ENCODE data around the gene CCDC142.

CCDC142 gene

GRCh38 chr2:74499940-74500577 is 17.3 kb upstream of the CCDC142 start:
- H2BK120ac ChIP-seq (ENCODE audit: low read depth, low read length) = no peak overlapping the region
- H2BK12ac ChIP-seq (ENCODE audit: low read length) = no peak overlapping the region
- H2AFZ ChIP-seq (ENCODE audit: low read length) = peak overlapping the region; percentile 85
- no peak overlapping the region for H3K14ac ChIP-seq (ENCODE audit: low read length)
- H3K27me3 ChIP-seq (ENCODE audit: control insufficient read depth in 3 of 3, insufficient read depth in 3 of 3, low read depth in 1 of 3, low read length in 3 of 3) = peaks cover 57 to 96% (median 83%) of the 10 kb centered on the region in 3 experiments
- H3K18ac ChIP-seq (ENCODE audit: low read length) = peak overlapping the region; percentile 51
- peak overlapping the region; percentile 44 for H3K23ac ChIP-seq (ENCODE audit: low read depth, low read length, poor library complexity)
- WGBS, 2 donors (ENCODE audit: extremely low coverage in 2 of 2, insufficient read length in 2 of 2, insufficient replicate concordance in 1 of 2) = no CpG with 5 or more reads among the region's 15 CpGs
- no peak overlapping the region for H2BK5ac ChIP-seq (ENCODE audit: low read length)
- no peak overlapping the region for H4K91ac ChIP-seq (ENCODE audit: low read depth, low read length, poor library complexity)
- H3K4ac ChIP-seq (ENCODE audit: low read length) = no peak overlapping the region
- DNase-seq (ENCODE audit: low spot score) = no peak
- peaks cover 0 to 6% of the 10 kb centered on the region in 2 donors for H3K36me3 ChIP-seq (replicated peaks in 1 of 2; ENCODE audit: control insufficient read depth in 2 of 2, insufficient read depth in 2 of 2, low read length in 2 of 2)
- H3K27ac ChIP-seq (replicated peaks; ENCODE audit: low read length) = no peak overlapping the region
- H3K79me1 ChIP-seq (ENCODE audit: low read depth, low read length) = no peaks in the 10 kb centered on the region
- H3K4me2 ChIP-seq (ENCODE audit: insufficient read depth, low read length, poor library complexity, severe bottlenecking) = peak overlapping the region; percentile 82
- no peak overlapping the region for H2BK15ac ChIP-seq (ENCODE audit: low read length)
- peaks cover 16 to 21% of the 10 kb centered on the region in 2 donors for H3K4me1 ChIP-seq (ENCODE audit: control insufficient read depth in 2 of 2, insufficient read depth in 1 of 2, low read depth in 1 of 2, low read length in 2 of 2)
- no peak overlapping the region for H4K8ac ChIP-seq (ENCODE audit: low read depth, low read length)
- peak overlapping the region in 1 of 2 donors; percentile 41 for H3K4me3 ChIP-seq (ENCODE audit: low read length in 2 of 2)
- peak overlapping the region; percentile 13 for H3K9ac ChIP-seq (ENCODE audit: low read depth, low read length, poor library complexity)
- no peaks in the 10 kb centered on the region for H3K9me3 ChIP-seq (replicated peaks in 1 of 2; ENCODE audit: control insufficient read depth in 2 of 2, insufficient read depth in 1 of 2, low read depth in 1 of 2, low read length in 2 of 2)
- peak overlapping the region; percentile 12 for H2AK5ac ChIP-seq (ENCODE audit: low read depth, low read length)

- Histone ChIP-seq H4K8ac (ENCODE audit: low read depth, low read length) (no peak within 1 kb of the TSS), H2BK5ac (ENCODE audit: low read length) (no peak within 1 kb of the TSS), H2AFZ (ENCODE audit: low read length) (peak within 1 kb of the TSS; percentile 85), H3K9me3 (replicated peaks in 1 of 2; ENCODE audit: control insufficient read depth in 2 of 2, insufficient read depth in 1 of 2, low read depth in 1 of 2, low read length in 2 of 2) (no peaks in the 10 kb centered on the region), H3K4ac (ENCODE audit: low read length) (no peak within 1 kb of the TSS), H3K27ac (replicated peaks; ENCODE audit: low read length) (no peak within 1 kb of the TSS), H2BK15ac (ENCODE audit: low read length) (peak within 1 kb of the TSS; percentile 37), H3K4me2 (ENCODE audit: insufficient read depth, low read length, poor library complexity, severe bottlenecking) (peak within 1 kb of the TSS; percentile 82), H3K23ac (ENCODE audit: low read depth, low read length, poor library complexity) (peak within 1 kb of the TSS; percentile 99), H3K27me3 (ENCODE audit: control insufficient read depth in 3 of 3, insufficient read depth in 3 of 3, low read depth in 1 of 3, low read length in 3 of 3) (peaks cover 57 to 90% (median 83%) of the 10 kb centered on the region in 3 experiments), H2AK5ac (ENCODE audit: low read depth, low read length) (peak within 1 kb of the TSS; percentile 89), H3K9ac (ENCODE audit: low read depth, low read length, poor library complexity) (peak within 1 kb of the TSS; percentile 61), H2BK12ac (ENCODE audit: low read length) (no peak within 1 kb of the TSS), H3K18ac (ENCODE audit: low read length) (peak within 1 kb of the TSS; percentile 83), H3K79me1 (ENCODE audit: low read depth, low read length) (no peaks in the 10 kb centered on the region), H2BK120ac (ENCODE audit: low read depth, low read length) (peak within 1 kb of the TSS; percentile 49), H4K91ac (ENCODE audit: low read depth, low read length, poor library complexity) (peak within 1 kb of the TSS; percentile 28), H3K4me3 (ENCODE audit: low read length in 2 of 2) (peak within 1 kb of the TSS; percentile 41 to 64), H3K4me1 (ENCODE audit: control insufficient read depth in 2 of 2, insufficient read depth in 1 of 2, low read depth in 1 of 2, low read length in 2 of 2) (peaks cover 16 to 21% of the 10 kb centered on the region in 2 donors), H3K36me3 (replicated peaks in 1 of 2; ENCODE audit: control insufficient read depth in 2 of 2, insufficient read depth in 2 of 2, low read length in 2 of 2) (peaks cover 0 to 2% of the 10 kb centered on the region in 2 donors), H3K14ac (ENCODE audit: low read length) (no peak within 1 kb of the TSS)
- WGBS, 2 donors (ENCODE audit: extremely low coverage in 2 of 2, insufficient read length in 2 of 2, insufficient replicate concordance in 1 of 2) = no CpG with 5 or more reads among the region's 65 CpGs
- no peak for DNase-seq (ENCODE audit: low spot score)
Measured at GRCh38 chr2:74499267-74499939, 16.6 kb upstream of the CCDC142 start, which contains the start of gene LBX2. LBX2 (minus strand) TSS chr2:74499603; CDS start chr2:74499537, 66 bp downstream.

- H4K8ac ChIP-seq (ENCODE audit: low read depth, low read length) = no peak overlapping the region
- H3K14ac ChIP-seq (ENCODE audit: low read length) = no peak overlapping the region
- H3K18ac ChIP-seq (ENCODE audit: low read length) = peak overlapping the region; percentile 83
- H3K23ac ChIP-seq (ENCODE audit: low read depth, low read length, poor library complexity) = peak overlapping the region; percentile 99
- no peak overlapping the region for H3K4ac ChIP-seq (ENCODE audit: low read length)
- H2BK120ac ChIP-seq (ENCODE audit: low read depth, low read length) = peak overlapping the region; percentile 49
- peaks cover 16 to 21% of the 10 kb centered on the region in 2 donors for H3K4me1 ChIP-seq (ENCODE audit: control insufficient read depth in 2 of 2, insufficient read depth in 1 of 2, low read depth in 1 of 2, low read length in 2 of 2)
- peak overlapping the region; percentile 28 for H4K91ac ChIP-seq (ENCODE audit: low read depth, low read length, poor library complexity)
- H3K79me1 ChIP-seq (ENCODE audit: low read depth, low read length) = no peaks in the 10 kb centered on the region
- H3K9ac ChIP-seq (ENCODE audit: low read depth, low read length, poor library complexity) = peak overlapping the region; percentile 77
- H3K27me3 ChIP-seq (ENCODE audit: control insufficient read depth in 3 of 3, insufficient read depth in 3 of 3, low read depth in 1 of 3, low read length in 3 of 3) = peaks cover 52 to 82% (median 77%) of the 10 kb centered on the region in 3 experiments
- peak overlapping the region; percentile 37 for H2BK15ac ChIP-seq (ENCODE audit: low read length)
- H2BK5ac ChIP-seq (ENCODE audit: low read length) = no peak overlapping the region
- peak overlapping the region; percentile 85 for H2AFZ ChIP-seq (ENCODE audit: low read length)
- peak overlapping the region; percentile 41 to 64 for H3K4me3 ChIP-seq (ENCODE audit: low read length in 2 of 2)
- no CpG with 5 or more reads among the region's 41 CpGs for WGBS, 2 donors (ENCODE audit: extremely low coverage in 2 of 2, insufficient read length in 2 of 2, insufficient replicate concordance in 1 of 2)
- H3K36me3 ChIP-seq (replicated peaks in 1 of 2; ENCODE audit: control insufficient read depth in 2 of 2, insufficient read depth in 2 of 2, low read length in 2 of 2) = peaks cover 3 to 9% of the 10 kb centered on the region in 2 donors
- peak overlapping the region; percentile 82 for H3K4me2 ChIP-seq (ENCODE audit: insufficient read depth, low read length, poor library complexity, severe bottlenecking)
- no peaks in the 10 kb centered on the region for H3K9me3 ChIP-seq (replicated peaks in 1 of 2; ENCODE audit: control insufficient read depth in 2 of 2, insufficient read depth in 1 of 2, low read depth in 1 of 2, low read length in 2 of 2)
- peak overlapping the region; percentile 89 for H2AK5ac ChIP-seq (ENCODE audit: low read depth, low read length)
- no peak overlapping the region for H3K27ac ChIP-seq (replicated peaks; ENCODE audit: low read length)
- no peak overlapping the region for H2BK12ac ChIP-seq (ENCODE audit: low read length)
- DNase-seq (ENCODE audit: low spot score) = no peak
Measured at GRCh38 chr2:74498500-74499266, 15.9 kb upstream of the CCDC142 start.
